Urinary bladder (tissue), 4 donors: ENCODE measurements around the gene ZBTB20. TPM values are rescaled to one million over a fixed set of nuclear protein-coding genes. Genes with fewer than 3 reads are reported as not detected.
A peak's percentile ranks its signal among the peaks of the same experiment; 100 is the strongest.

ENCODE experiments used
- DNase-seq: peaks from one replicate; pipeline ENCODE4 v3.0.0-alpha.2; 2015; ENCODE audit errors: extremely low spot score
- H3K27ac ChIP-seq: one replicate; pipeline ENCODE4 v1.5.1; 2013; ENCODE audit warnings: low read depth, mild to moderate bottlenecking, moderate library complexity
- H3K36me3 ChIP-seq: one replicate; pipeline ENCODE4 v1.6.1; 2013; ENCODE audit warnings: mild to moderate bottlenecking, moderate library complexity; ENCODE audit not compliant: insufficient read depth
- H3K4me1 ChIP-seq: one replicate; pipeline ENCODE4 v1.6.1; 2013; ENCODE audit warnings: mild to moderate bottlenecking, moderate library complexity; ENCODE audit not compliant: insufficient read depth
- H3K4me3 ChIP-seq: one replicate; pipeline ENCODE4 v1.5.1; 2013; ENCODE audit warnings: low read depth, low read length
- WGBS: extraction: QIAGEN DNeasy Blood & Tissue Kit; methylation state at CpG from one replicate; pipeline ENCODE4 v1.1.7; 2013; 5-methylcytosine and 5-hydroxymethylcytosine counted together
- polyA plus RNA-seq: library from polyadenylated mRNA; stranded (reverse); fragments of 200-250 nt; gene quantifications from one replicate; pipeline ENCODE4 v1.2.3, GENCODE V29; 2013
- total RNA-seq: library from RNA; depleted of rRNA; stranded (reverse); fragments of >200 nt; gene quantifications from one replicate; pipeline ENCODE4 v1.2.3, GENCODE V29; 2014
- donor health status: healthy with polysubstance abuse.
- donor health status: healthy.

Gene ZBTB20
- total and polyA plus RNA-seq, 2 donors, result 1.5 to 99.9 TPM

GRCh38 chr3:114866430-114866829 is 280.7 kb downstream of the ZBTB20 start:
- Histone ChIP-seq H3K36me3 (no peaks in the 10 kb centered on the region), H3K27ac (no peak overlapping the region), H3K4me1 (no peaks in the 10 kb centered on the region), H3K4me3 (no peak overlapping the region)
- DNase-seq, result no peak

- no peaks in the 10 kb centered on the region for H3K36me3 ChIP-seq
- H3K4me3 ChIP-seq, result no peak overlapping the region
- no peak overlapping the region for H3K27ac ChIP-seq
- no peak for DNase-seq
- 96% methylated on average over 2 of the region's 2 CpGs for WGBS
- H3K4me1 ChIP-seq, result no peaks in the 10 kb centered on the region
These were observed 282.1 kb downstream of the ZBTB20 start for GRCh38 chr3:114864970-114865369.

GRCh38 chr3:114863848-114864247 is 283.2 kb downstream of the ZBTB20 start:
- Histone ChIP-seq H3K36me3 (no peaks in the 10 kb centered on the region), H3K4me3 (peak overlapping the region; percentile 18), H3K4me1 (no peaks in the 10 kb centered on the region), H3K27ac (peak overlapping the region; percentile 10)
- DNase-seq, result no peak
- WGBS, result 32% methylated on average over 1 of the region's 1 CpG

GRCh38 chr3:114861666-114862065 is 285.4 kb downstream of the ZBTB20 start:
- Histone ChIP-seq H3K27ac (no peak overlapping the region), H3K36me3 (no peaks in the 10 kb centered on the region), H3K4me3 (no peak overlapping the region), H3K4me1 (no peaks in the 10 kb centered on the region)
- DNase-seq, result no peak
- WGBS, result 76% methylated on average over 2 of the region's 2 CpGs

DNA sequence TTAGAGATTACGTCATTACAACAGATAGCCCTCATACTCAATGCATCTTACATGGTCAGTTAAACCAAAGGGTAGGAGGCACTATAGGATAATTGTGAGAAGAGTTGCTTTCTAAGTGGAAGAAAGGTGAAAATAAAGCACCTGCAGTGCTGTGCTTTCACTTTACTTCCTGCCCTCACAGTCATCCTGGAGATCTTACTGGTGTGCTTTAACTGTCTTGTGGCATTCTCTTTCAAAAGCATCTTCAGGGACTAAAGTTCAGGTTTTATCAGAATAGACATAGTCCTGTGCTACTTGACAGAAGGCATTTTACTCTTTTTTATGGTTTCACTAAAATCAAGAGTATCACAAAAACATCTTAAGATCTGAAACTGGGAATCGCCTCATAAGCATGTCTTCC is 286.6 kb downstream of the ZBTB20 start:
- WGBS, result over 99% methylated on average over 2 of the region's 2 CpGs

DNA sequence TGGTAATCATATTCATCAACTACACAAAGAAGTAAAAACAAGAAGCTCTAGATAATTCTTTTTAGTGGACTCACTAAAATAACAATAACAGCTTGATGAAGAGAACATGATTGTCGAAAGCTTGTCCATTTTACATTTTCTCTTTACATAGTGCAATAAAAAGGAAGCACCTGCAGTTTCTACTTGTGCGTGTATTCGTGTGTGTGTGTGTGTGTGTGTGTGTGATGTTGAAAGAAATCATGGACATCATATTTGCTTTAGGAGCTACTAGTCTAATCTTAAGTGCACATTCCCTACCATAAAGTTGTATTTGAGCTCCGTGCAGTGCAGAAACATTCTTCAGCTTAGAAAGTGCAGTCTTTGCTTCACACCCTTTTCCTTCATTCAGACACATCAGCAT is 288.8 kb downstream of the ZBTB20 start:
- Histone ChIP-seq H3K27ac (no peak overlapping the region), H3K36me3 (no peaks in the 10 kb centered on the region), H3K4me1 (no peaks in the 10 kb centered on the region), H3K4me3 (no peak overlapping the region)
- WGBS, result 87% methylated on average over 4 of the region's 4 CpGs
- DNase-seq, result no peak

More for the DNA sequence above, 286.6 kb downstream of the ZBTB20 start:
- Histone ChIP-seq H3K36me3 (no peaks in the 10 kb centered on the region), H3K4me1 (no peaks in the 10 kb centered on the region), H3K27ac (no peak overlapping the region), H3K4me3 (no peak overlapping the region)
- no peak for DNase-seq

GRCh38 chr3:114857299-114857701 is 289.8 kb downstream of the ZBTB20 start:
- Histone ChIP-seq H3K36me3 (no peaks in the 10 kb centered on the region), H3K4me1 (peaks cover 1% of the 10 kb centered on the region), H3K27ac (no peak overlapping the region), H3K4me3 (no peak overlapping the region)
- WGBS, result 66% methylated on average over 6 of the region's 6 CpGs
- no peak for DNase-seq

DNA sequence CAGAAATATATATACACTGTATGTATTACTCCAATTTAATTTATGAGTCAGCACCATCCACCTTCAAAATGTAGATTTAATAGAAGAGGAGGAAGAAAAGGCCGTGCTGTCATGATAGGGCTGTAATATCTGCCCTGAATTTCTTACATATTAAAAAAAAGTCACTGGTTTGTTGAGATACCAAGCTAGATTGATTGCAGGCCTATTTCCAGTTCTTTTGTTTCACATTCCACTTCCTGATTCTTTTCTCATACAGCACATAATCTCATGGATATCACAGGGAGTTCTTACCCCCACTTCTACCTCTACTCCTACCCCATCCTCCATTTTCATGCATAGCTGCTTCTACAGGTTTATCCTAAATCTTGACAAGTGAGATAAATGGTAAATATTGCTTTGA is 290.3 kb downstream of the ZBTB20 start:
- Histone ChIP-seq H3K27ac (no peak overlapping the region), H3K36me3 (no peaks in the 10 kb centered on the region), H3K4me3 (no peak overlapping the region), H3K4me1 (peaks cover 1% of the 10 kb centered on the region)
- WGBS, result 72% methylated on average over 1 of the region's 1 CpG
- DNase-seq, result no peak

DNA sequence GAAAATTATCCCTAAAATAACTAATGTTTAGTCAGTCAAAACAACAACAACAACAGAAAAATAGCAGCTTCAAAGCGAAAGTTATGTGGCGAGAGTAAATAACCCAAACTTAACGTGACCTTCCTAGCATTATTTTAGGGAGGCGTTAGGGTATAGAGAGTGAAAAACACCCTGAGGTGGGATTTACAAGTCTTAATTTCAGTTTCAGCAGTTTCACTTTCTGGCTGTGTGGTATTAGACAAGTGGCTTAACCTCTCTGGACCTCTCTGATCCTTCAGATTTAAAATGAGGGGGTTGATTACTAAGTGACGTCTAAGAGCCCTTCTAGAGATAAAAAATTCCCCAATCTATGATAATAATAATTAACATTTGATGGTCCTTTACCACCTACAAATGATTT is 291.2 kb downstream of the ZBTB20 start:
- Histone ChIP-seq H3K27ac (no peak overlapping the region), H3K36me3 (no peaks in the 10 kb centered on the region), H3K4me1 (peaks cover 1% of the 10 kb centered on the region), H3K4me3 (no peak overlapping the region)
- no peak for DNase-seq
- WGBS, result 95% methylated on average over 5 of the region's 5 CpGs

- Histone ChIP-seq H3K4me3 (no peak overlapping the region), H3K36me3 (no peaks in the 10 kb centered on the region), H3K4me1 (peaks cover 1% of the 10 kb centered on the region), H3K27ac (no peak overlapping the region)
- WGBS, result 96% methylated on average over 3 of the region's 3 CpGs
- DNase-seq, result no peak
These were observed 294.1 kb downstream of the ZBTB20 start for GRCh38 chr3:114852966-114853365.

DNA sequence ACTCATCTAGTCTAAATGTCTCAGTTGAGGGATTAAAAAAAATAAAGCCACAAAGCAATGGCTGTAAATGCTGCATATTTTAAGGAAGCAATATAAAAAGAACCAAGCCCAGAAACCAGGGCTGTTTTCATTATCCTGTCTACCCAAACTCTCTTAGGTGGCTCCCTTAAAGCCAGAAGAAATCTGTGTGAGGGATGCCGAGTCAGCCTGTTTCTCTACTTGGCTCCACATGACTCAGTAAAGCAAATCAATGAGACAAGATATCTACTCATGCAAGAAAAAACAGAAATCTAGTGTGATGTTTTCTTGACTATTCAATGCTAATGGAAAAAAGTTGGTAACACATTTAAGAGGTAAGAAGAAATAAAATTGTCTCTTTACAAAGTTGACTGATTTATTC is 296.2 kb downstream of the ZBTB20 start:
- Histone ChIP-seq H3K27ac (no peak overlapping the region), H3K36me3 (no peaks in the 10 kb centered on the region), H3K4me1 (peaks cover 1% of the 10 kb centered on the region), H3K4me3 (no peak overlapping the region)
- 84% methylated on average over 1 of the region's 1 CpG for WGBS
- DNase-seq, result no peak

DNA sequence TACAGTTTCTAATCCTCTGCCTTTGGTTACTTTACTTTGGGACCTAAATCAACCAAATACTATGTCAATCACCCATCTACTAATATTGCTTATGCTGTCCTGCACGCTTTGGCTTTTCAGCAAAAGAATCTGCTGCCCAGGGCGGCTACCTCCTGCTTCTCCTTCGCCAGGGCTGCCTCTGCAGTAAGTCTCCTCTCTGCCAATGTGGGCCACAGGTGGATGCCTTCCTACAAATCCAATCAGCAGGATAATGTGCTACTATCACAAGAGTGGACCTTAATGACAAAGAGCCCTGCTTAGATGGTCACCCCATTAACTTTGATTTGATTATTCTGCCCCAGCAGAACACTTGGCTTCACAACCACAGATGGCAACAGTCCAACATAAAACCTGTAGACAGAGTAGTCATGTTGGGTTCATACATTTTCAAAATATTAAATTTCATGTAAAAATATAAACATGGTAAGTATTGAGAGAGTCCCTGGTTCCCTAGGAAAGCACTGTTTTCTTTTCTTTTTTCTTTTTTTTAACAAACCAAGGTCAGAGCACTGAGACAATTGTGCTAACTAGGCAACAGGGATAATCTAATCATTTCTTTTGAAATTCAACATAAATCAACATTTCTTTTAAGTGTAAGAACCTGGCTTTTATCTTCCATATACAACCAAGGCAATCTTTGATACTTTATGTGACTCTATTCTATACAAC is 298.3 kb downstream of the ZBTB20 start:
- Histone ChIP-seq H3K27ac (no peak overlapping the region), H3K4me1 (peaks cover 1% of the 10 kb centered on the region)
- 95% methylated on average over 3 of the region's 3 CpGs for WGBS

GRCh38 chr3:114848082-114848481 is 299.0 kb downstream of the ZBTB20 start:
- Histone ChIP-seq H3K27ac (no peak overlapping the region), H3K4me3 (no peak overlapping the region), H3K36me3 (no peaks in the 10 kb centered on the region), H3K4me1 (peaks cover 1% of the 10 kb centered on the region)
- WGBS, result 65% methylated on average over 7 of the region's 7 CpGs
- DNase-seq, result no peak

More for the DNA sequence above, 298.3 kb downstream of the ZBTB20 start:
- DNase-seq, result no peak
- Histone ChIP-seq H3K36me3 (no peaks in the 10 kb centered on the region), H3K4me3 (no peak overlapping the region)

DNA sequence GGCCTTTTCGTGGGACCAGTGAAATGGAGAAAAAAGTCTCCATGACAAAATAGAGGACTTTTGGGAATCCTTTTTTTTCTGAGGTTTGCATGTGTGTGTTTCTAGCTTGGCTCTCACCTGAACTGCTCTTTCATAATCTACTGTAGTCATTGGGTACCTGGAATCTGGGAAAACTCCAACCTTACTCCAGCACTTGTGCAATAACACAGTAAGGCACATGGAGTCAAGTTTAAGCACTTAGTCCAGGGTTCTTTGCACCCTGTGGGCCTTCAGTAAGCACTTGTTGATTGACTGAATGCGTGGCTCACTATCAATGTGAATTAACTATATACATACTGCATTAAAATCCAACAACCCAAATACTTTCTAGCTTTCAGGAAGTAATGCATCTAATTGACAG is 299.5 kb downstream of the ZBTB20 start:
- Histone ChIP-seq H3K36me3 (no peaks in the 10 kb centered on the region), H3K4me1 (no peaks in the 10 kb centered on the region), H3K27ac (no peak overlapping the region), H3K4me3 (no peak overlapping the region)
- WGBS, result 43% methylated on average over 2 of the region's 2 CpGs
- DNase-seq, result no peak

GRCh38 chr3:114846779-114847178 is 300.3 kb downstream of the ZBTB20 start:
- no peak for DNase-seq
- Histone ChIP-seq H3K27ac (no peak overlapping the region), H3K4me3 (no peak overlapping the region)

More at GRCh38 chr3:114846779-114847178, 300.3 kb downstream of the ZBTB20 start:
- Histone ChIP-seq H3K4me1 (no peaks in the 10 kb centered on the region), H3K36me3 (no peaks in the 10 kb centered on the region)
- 45% methylated on average over 3 of the region's 3 CpGs for WGBS
